Measurements from ENCODE around the gene UCHL1.

GRCh38 chr4:41215155-41215554 lies 41.6 kb upstream of the UCHL1 start:
- TF ChIP-seq, protein P1, sequence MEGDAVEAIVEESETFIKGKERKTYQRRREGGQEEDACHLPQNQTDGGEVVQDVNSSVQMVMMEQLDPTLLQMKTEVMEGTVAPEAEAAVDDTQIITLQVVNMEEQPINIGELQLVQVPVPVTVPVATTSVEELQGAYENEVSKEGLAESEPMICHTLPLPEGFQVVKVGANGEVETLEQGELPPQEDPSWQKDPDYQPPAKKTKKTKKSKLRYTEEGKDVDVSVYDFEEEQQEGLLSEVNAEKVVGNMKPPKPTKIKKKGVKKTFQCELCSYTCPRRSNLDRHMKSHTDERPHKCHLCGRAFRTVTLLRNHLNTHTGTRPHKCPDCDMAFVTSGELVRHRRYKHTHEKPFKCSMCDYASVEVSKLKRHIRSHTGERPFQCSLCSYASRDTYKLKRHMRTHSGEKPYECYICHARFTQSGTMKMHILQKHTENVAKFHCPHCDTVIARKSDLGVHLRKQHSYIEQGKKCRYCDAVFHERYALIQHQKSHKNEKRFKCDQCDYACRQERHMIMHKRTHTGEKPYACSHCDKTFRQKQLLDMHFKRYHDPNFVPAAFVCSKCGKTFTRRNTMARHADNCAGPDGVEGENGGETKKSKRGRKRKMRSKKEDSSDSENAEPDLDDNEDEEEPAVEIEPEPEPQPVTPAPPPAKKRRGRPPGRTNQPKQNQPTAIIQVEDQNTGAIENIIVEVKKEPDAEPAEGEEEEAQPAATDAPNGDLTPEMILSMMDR (IDR thresholded peaks at IDR 0.05; ENCODE audit: low read depth, low read length, poor library complexity, severe bottlenecking) = no peak
- TF ChIP-seq EZH2phosphoT487 (IDR thresholded peaks at IDR 0.05; ENCODE audit: borderline replicate concordance, low read length) = no peak
